HepG2 (cell line): ENCODE results near the gene C11orf21. TPM values are rescaled to one million over a fixed set of nuclear protein-coding genes. Genes with fewer than 3 reads are reported as not detected.

Experiments
- ATAC-seq: fragments of 200-7000 bp; cut with Tn5 transposase; 3 replicates; pipeline ENCODE4 v1.9.1; 2020; ENCODE audit warnings: mild to moderate bottlenecking, moderate library complexity
- BruUV-seq: library from RNA; stranded (reverse); fragments of 400-500 nt; replicated peaks from 2 replicates; lab custom pipeline; 2021; lab: Mats Ljungman, UMichigan
- CTCF ChIA-PET: fragments of 300-600 bp; formaldehyde crosslinking; extraction: SDS; loops from one replicate; lab custom pipeline; 2021; ENCODE audit warnings: low total read pairs, inconsistent platforms, low intra/inter-chr PET ratio; lab: Yijun Ruan, JAX
- POLR2A ChIA-PET: fragments of 350-600 bp; sonication (Branson Sonifier 250); formaldehyde crosslinking; loops from one replicate; lab custom pipeline; 2020; ENCODE audit warnings: antibody characterized with exemption, inconsistent platforms; lab: Yijun Ruan, JAX
- DNase-seq: peaks from one replicate; pipeline ENCODE4 v3.0.0-alpha.2; 2015; ENCODE audit warnings: low spot score
- FAIRE-seq: peaks from 3 replicates; lab custom pipeline; 2011; peaks lifted over from hg19 to GRCh38; lab: Jason Lieb, UNC
- H2AFZ ChIP-seq: one replicate; pipeline ENCODE4 v1.6.1; 2011; ENCODE audit warnings: low read length, inconsistent platforms
- H3K27ac ChIP-seq: fragments of 300-600 bp; 3 replicates; pipeline ENCODE4 v1.8.0; 2011; ENCODE audit warnings: mixed run types, mild to moderate bottlenecking, mixed read lengths, low read length, inconsistent platforms; ENCODE audit not compliant: insufficient read depth; ENCODE audit errors: extremely low read length
- H3K27me3 ChIP-seq, 2 experiments: fragments of 200-600 bp in 1 of 2; 2 replicates in 1 of 2; 3 replicates in 1 of 2; pipeline versions ENCODE4 v1.6.0 to v1.8.0; 2011; ENCODE audit warnings: low read length in 2 of 2, mild to moderate bottlenecking in 2 of 2, moderate library complexity in 2 of 2, inconsistent platforms in 1 of 2; ENCODE audit not compliant: insufficient read depth in 2 of 2, control insufficient read depth in 1 of 2
- H3K36me3 ChIP-seq, 2 experiments: fragments of 200-600 bp in 1 of 2; replicated peaks in 1 of 2; 2 replicates in 1 of 2; 3 replicates in 1 of 2; pipeline versions ENCODE4 v1.5.1 to v1.8.0; 2011; ENCODE audit warnings: low read length in 2 of 2, inconsistent platforms in 1 of 2; ENCODE audit not compliant: insufficient read depth in 2 of 2, control insufficient read depth in 1 of 2
- H3K4me1 ChIP-seq: 2 replicates; pipeline ENCODE4 v1.5.1; 2012; ENCODE audit warnings: low read length, inconsistent platforms; ENCODE audit not compliant: insufficient read depth
- H3K4me2 ChIP-seq: 2 replicates; pipeline ENCODE4 v1.6.0; 2011; ENCODE audit warnings: low read depth, low read length, inconsistent platforms
- H3K4me3 ChIP-seq, 3 experiments: fragments of 200-600 bp in 1 of 3; sonication (generic), shearing (Covaris generic) in 1 of 3; replicated peaks in 1 of 3; 2 replicates each; pipeline ENCODE4 v1.5.1; 2011 to 2016; ENCODE audit warnings: low read length in 3 of 3, inconsistent platforms in 2 of 3, low read depth in 2 of 3, mild to moderate bottlenecking in 2 of 3, control low read depth in 1 of 3, mixed read lengths in 1 of 3; ENCODE audit not compliant: insufficient read depth in 1 of 3
- H3K79me2 ChIP-seq: one replicate; pipeline ENCODE4 v1.6.1; 2011; ENCODE audit warnings: low read length, inconsistent platforms; ENCODE audit not compliant: insufficient read depth
- H3K9ac ChIP-seq: 2 replicates; pipeline ENCODE4 v1.6.0; 2011; ENCODE audit warnings: mild to moderate bottlenecking, low read depth, low read length, inconsistent platforms; ENCODE audit not compliant: insufficient read depth
- H3K9me3 ChIP-seq: 2 replicates; pipeline ENCODE4 v1.5.1; 2012; ENCODE audit warnings: mild to moderate bottlenecking, low read length
- H4K20me1 ChIP-seq: 2 replicates; pipeline ENCODE4 v1.6.0; 2011; ENCODE audit warnings: inconsistent platforms, mild to moderate bottlenecking, low read length, moderate library complexity; ENCODE audit not compliant: insufficient read depth
- CEBPZ ChIP-seq: IDR thresholded peaks from 2 replicates; pipeline ENCODE4 v1.6.1; 2012; ENCODE audit warnings: low read length, improper control_type of control experiment
- CERS6 ChIP-seq: sonication (generic); formaldehyde crosslinking; IDR thresholded peaks from 2 replicates; pipeline ENCODE4 v1.5.0; 2020; ENCODE audit warnings: missing genetic modification reagents
- ERF ChIP-seq: IDR thresholded peaks from 2 replicates; pipeline ENCODE4 v1.6.1; 2018; ENCODE audit warnings: missing biosample characterization, missing genetic modification reagents
- GLI4 ChIP-seq: sonication (generic); formaldehyde crosslinking; IDR thresholded peaks from 2 replicates; pipeline ENCODE4 v1.5.1; 2020; ENCODE audit warnings: missing genetic modification reagents, mild to moderate bottlenecking, moderate library complexity, borderline replicate concordance
- HDAC2 ChIP-seq: sonication (generic); formaldehyde crosslinking; IDR thresholded peaks from 2 replicates; pipeline ENCODE4 v1.4.0; 2020; ENCODE audit warnings: missing genetic modification reagents
- MBD4 ChIP-seq: IDR thresholded peaks from 2 replicates; pipeline ENCODE4 v1.6.1; 2012; ENCODE audit warnings: low read length, inconsistent platforms, borderline replicate concordance
- PITX1 ChIP-seq: sonication (generic); formaldehyde crosslinking; IDR thresholded peaks from 2 replicates; pipeline ENCODE4 v1.5.1; 2020; ENCODE audit warnings: mild to moderate bottlenecking, missing genetic modification reagents
- PLRG1 ChIP-seq: fragments of 450-650 bp; conservative IDR thresholded peaks from 2 replicates; pipeline ENCODE4 v1.6.1; 2016
- YY1 ChIP-seq: IDR thresholded peaks from 2 replicates; pipeline ENCODE4 v1.6.1; 2011; ENCODE audit warnings: low read length, low read depth, moderate library complexity, mild to moderate bottlenecking; ENCODE audit not compliant: insufficient read depth, insufficient replicate concordance
- ZFP36 ChIP-seq: fragments of 150-350 bp; IDR thresholded peaks from 2 replicates; pipeline ENCODE4 v1.6.1; 2018; ENCODE audit warnings: borderline replicate concordance, low read length, low read depth; ENCODE audit not compliant: partially characterized antibody
- ZNF354B ChIP-seq: sonication (generic); formaldehyde crosslinking; IDR thresholded peaks from 2 replicates; pipeline ENCODE4 v1.8.0; 2022; ENCODE audit warnings: mild to moderate bottlenecking, missing genetic modification reagents
- ZNF777 ChIP-seq: sonication (generic); formaldehyde crosslinking; IDR thresholded peaks from 2 replicates; pipeline ENCODE4 v1.4.0; 2020; ENCODE audit warnings: missing genetic modification reagents
- ZSCAN31 ChIP-seq: sonication (generic); formaldehyde crosslinking; IDR thresholded peaks from 2 replicates; pipeline ENCODE4 v1.5.0; 2020; ENCODE audit warnings: low read depth, mild to moderate bottlenecking, missing genetic modification reagents
- WGBS: methylation state at CpG from one replicate; pipeline ENCODE4 v1.1.6; 2017; ENCODE audit warnings: low lambda C conversion rate; 5-methylcytosine and 5-hydroxymethylcytosine counted together
- in situ Hi-C: cut with HindIII; loops from 2 replicates; pipeline ENCODE4 v1.10.0; 2017; ENCODE audit warnings: low pct_unique_long_range_greater_than_20kb; ENCODE audit not compliant: extremely low pct_ligation_motif_present
- intact Hi-C: fragments of 100-400 bp; cut with micrococcal nuclease; formaldehyde crosslinking; loops from one replicate; pipeline ENCODE4 v1.10.0; 2022; ENCODE audit not compliant: unreplicated experiment
- polyA plus RNA-seq, 8 experiments: library from polyadenylated mRNA; depleted of rRNA in 3 of 8; stranded (reverse) in 7 of 8; unstranded in 1 of 8; fragments of >200 nt; fragmentation: Illumina TruSeq in 4 of 8; extraction: Trizol in 4 of 8; gene quantifications; 2 replicates each; pipeline versions ENCODE4 v1.2.1 to v1.2.3, GENCODE V29; 2011 to 2016; ENCODE audit warnings: low read depth in 4 of 8, missing spikeins in 1 of 8, mixed read lengths in 1 of 8; ENCODE audit not compliant: insufficient read depth in 1 of 8
- total RNA-seq, 5 experiments: library from RNA; depleted of rRNA; stranded (reverse); fragments of >200 nt; fragmentation: Illumina TruSeq; extraction: Trizol; gene quantifications; 2 replicates each; pipeline ENCODE4 v1.2.3, GENCODE V29; 2016; ENCODE audit warnings: low read depth in 1 of 5

Gene C11orf21
- total and polyA plus RNA-seq, 2 of the 13 experiments (the other 11 are each of a cell fraction or from before 2014, with no cell fraction given) = 0.08 TPM; not detected in 1

GRCh38 chr11:2250485-2250884 lies 51.2 kb downstream of the C11orf21 start:
- H3K27ac ChIP-seq = no peak overlapping the region
- FAIRE-seq = no peak
- TF ChIP-seq ZNF354B = no peak
- no peak for TF ChIP-seq GLI4 (CRISPR knock-in tag)
- no peak for TF ChIP-seq CERS6 (CRISPR knock-in tag)
- TF ChIP-seq CEBPZ = no peak
- TF ChIP-seq PITX1 (CRISPR knock-in tag) = no peak
- no peak for TF ChIP-seq MBD4
- TF ChIP-seq PLRG1 = no peak
- no peak for TF ChIP-seq ZSCAN31
- no peak for TF ChIP-seq YY1
- no peak for TF ChIP-seq HDAC2
- TF ChIP-seq ERF (CRISPR knock-in tag) = no peak
- TF ChIP-seq ZFP36 = no peak
- TF ChIP-seq ZNF777 (CRISPR knock-in tag) = no peak
- TF ChIP-seq, all 625 proteins: peak for 0
- ATAC-seq (no peak), DNase-seq (no peak)
- no peaks in the 10 kb centered on the region for H3K9me3 ChIP-seq
- POLR2A ChIA-PET = interaction anchor here (1.8 kb wide), 1 partner anchor 39 kb away, joined by 5 read pairs; no protein-coding TSS in a partner anchor
- H3K4me3 ChIP-seq = no peak overlapping the region
- no peaks in the 10 kb centered on the region for H3K36me3 ChIP-seq
- H3K4me1 ChIP-seq = no peaks in the 10 kb centered on the region
- no peaks in the 10 kb centered on the region for H3K79me2 ChIP-seq
- WGBS = 49% methylated on average over 8 of the region's 8 CpGs
- in situ Hi-C loops = no loop called here
- BruUV-seq = no TSS peak
- H3K9ac ChIP-seq = no peak overlapping the region
- intact Hi-C loops = no loop called here
- H2AFZ ChIP-seq = no peak overlapping the region
- CTCF ChIA-PET = no interaction called here
- H4K20me1 ChIP-seq = no peaks in the 10 kb centered on the region
- peaks cover 6 to 45% of the 10 kb centered on the region in 2 experiments for H3K27me3 ChIP-seq
- H3K4me2 ChIP-seq = no peak overlapping the region
